B cell (primary cell): ENCODE results near the gene HARBI1.

Experiments used
- EZH2 ChIP-seq: IDR thresholded peaks from 2 replicates; pipeline ENCODE4 v1.6.1; 2012; ENCODE audit warnings: borderline replicate concordance, low read depth, mild to moderate bottlenecking, moderate library complexity, low read length; ENCODE audit not compliant: insufficient read depth, poor library complexity, severe bottlenecking
- TF ChIP-seq, protein P1 (sequence below): fragments of 200-600 bp; IDR thresholded peaks from one replicate; pipeline ENCODE4 v1.8.0; 2022; ENCODE audit warnings: antibody characterized with exemption, mild to moderate bottlenecking

DNA sequence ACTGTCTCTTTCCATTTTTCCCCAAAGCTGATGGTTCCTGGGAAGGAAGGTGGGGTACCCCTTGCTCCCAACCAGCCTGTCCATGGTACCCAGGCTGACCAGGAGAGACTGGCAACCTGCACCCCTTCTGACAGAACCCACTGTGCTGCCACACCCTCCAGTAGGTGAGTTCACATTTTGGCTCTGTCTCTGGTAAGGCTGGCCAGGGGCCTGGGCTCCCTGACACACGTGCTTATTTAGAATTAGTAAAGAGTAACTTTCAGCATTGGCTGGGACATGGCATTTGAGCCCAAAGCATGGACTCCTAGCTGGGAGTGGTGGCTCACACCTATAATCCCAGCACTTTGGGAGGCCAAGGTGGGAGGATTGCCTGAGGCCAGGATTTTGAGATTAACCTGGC is 48.3 kb upstream of the HARBI1 start:
- TF ChIP-seq, protein P1, sequence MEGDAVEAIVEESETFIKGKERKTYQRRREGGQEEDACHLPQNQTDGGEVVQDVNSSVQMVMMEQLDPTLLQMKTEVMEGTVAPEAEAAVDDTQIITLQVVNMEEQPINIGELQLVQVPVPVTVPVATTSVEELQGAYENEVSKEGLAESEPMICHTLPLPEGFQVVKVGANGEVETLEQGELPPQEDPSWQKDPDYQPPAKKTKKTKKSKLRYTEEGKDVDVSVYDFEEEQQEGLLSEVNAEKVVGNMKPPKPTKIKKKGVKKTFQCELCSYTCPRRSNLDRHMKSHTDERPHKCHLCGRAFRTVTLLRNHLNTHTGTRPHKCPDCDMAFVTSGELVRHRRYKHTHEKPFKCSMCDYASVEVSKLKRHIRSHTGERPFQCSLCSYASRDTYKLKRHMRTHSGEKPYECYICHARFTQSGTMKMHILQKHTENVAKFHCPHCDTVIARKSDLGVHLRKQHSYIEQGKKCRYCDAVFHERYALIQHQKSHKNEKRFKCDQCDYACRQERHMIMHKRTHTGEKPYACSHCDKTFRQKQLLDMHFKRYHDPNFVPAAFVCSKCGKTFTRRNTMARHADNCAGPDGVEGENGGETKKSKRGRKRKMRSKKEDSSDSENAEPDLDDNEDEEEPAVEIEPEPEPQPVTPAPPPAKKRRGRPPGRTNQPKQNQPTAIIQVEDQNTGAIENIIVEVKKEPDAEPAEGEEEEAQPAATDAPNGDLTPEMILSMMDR: no peak
- TF ChIP-seq EZH2: no peak
